Measurements from ENCODE around the gene CHD8.
"Not testable (repeated sequence)": the region's sequence is repeated elsewhere in the genome, so short reads cannot be mapped to it uniquely, and the experiment has no call there.

CHD8 gene, protein sequence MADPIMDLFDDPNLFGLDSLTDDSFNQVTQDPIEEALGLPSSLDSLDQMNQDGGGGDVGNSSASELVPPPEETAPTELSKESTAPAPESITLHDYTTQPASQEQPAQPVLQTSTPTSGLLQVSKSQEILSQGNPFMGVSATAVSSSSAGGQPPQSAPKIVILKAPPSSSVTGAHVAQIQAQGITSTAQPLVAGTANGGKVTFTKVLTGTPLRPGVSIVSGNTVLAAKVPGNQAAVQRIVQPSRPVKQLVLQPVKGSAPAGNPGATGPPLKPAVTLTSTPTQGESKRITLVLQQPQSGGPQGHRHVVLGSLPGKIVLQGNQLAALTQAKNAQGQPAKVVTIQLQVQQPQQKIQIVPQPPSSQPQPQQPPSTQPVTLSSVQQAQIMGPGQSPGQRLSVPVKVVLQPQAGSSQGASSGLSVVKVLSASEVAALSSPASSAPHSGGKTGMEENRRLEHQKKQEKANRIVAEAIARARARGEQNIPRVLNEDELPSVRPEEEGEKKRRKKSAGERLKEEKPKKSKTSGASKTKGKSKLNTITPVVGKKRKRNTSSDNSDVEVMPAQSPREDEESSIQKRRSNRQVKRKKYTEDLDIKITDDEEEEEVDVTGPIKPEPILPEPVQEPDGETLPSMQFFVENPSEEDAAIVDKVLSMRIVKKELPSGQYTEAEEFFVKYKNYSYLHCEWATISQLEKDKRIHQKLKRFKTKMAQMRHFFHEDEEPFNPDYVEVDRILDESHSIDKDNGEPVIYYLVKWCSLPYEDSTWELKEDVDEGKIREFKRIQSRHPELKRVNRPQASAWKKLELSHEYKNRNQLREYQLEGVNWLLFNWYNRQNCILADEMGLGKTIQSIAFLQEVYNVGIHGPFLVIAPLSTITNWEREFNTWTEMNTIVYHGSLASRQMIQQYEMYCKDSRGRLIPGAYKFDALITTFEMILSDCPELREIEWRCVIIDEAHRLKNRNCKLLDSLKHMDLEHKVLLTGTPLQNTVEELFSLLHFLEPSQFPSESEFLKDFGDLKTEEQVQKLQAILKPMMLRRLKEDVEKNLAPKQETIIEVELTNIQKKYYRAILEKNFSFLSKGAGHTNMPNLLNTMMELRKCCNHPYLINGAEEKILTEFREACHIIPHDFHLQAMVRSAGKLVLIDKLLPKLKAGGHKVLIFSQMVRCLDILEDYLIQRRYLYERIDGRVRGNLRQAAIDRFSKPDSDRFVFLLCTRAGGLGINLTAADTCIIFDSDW (N-terminal part only)

DNA sequence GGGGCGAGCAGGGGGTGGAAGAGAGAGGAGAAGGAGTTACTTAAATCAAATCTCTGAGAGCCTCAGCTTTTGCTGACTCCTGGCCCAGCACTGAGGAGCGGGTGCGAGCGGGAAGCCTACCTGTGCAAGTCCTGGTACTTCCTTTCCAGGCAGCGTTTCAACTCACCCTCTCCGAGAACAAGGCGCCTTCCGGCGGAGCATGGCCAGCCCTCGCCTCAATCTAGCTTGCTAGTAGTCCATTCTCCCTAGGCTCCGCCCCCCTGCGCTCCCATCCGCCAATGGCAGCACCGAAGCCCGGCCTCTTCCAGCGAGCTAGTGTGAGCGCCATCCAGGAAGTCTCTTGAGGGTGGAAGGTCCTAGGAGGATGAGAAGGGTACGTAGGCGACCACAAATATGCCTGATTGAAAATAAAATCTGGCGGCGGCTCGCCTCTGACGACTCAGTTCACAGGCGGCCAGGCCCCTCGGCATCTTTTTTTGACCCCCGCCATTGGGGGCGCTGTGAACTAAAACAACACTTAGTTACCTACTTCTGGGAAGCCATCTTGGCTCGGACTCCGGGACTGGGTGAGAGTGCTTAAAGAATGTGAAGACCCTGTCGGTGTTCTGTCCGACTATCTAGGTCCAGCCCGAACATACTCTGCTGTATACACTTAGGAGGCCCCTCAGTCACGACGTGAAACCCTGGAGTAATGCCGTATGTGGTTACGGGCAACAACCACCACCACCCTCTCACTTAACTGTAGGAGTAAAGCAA, at the start of gene CHD8:
Gene CHD8 (minus strand): TSS at position 212 of the 756 bp plus-strand sequence. CDS start 24,480 bp downstream, outside the sequence.
- DNase-seq = peak; percentile 99

DNA sequence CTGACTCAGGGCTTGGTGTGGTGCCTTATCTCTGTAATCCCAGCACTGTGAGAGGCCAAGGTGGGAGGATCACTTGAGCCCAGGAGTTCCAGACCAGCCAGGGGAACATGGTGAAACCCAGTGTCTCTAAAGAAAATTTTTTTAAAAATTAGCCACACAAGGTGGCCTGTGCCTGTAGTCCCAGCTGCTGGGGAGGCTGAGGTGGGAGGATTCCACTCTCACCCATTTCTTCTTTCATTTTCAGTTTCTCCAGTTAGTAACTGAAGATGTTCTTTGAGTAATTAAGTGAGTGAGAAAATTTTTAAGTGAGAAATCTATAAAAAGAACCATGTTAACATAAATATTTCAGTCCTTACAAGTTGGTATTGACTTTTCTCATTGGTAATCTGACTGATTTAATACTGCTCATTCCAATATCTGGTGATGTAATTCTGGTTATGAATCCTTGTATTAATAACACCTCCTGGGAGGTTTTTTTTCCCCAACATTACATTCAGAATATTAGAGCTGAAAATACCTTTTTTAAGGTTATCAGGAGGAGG, 49.2 kb upstream of the CHD8 start:
- no peak for DNase-seq

DNA sequence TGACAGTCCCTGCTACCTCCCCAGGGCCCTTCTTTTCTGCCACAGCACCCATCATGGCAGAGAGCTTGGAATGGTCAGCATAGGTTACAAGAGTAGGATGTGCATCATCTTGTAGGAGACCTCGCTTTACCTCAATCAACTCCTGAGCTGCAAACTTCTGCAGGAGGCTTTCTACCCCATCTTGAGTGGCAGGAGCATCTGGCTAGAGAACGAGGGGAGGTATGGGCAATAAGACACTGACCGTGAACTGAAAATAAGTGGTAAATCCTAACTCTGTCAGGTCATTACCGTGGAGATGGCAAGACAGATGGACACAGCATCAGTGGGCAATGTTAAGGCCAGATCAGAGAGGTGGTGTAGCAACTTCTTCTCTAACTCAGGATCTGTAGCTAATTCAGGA, 47.5 kb upstream of the CHD8 start:
- DNase-seq = no peak

DNA sequence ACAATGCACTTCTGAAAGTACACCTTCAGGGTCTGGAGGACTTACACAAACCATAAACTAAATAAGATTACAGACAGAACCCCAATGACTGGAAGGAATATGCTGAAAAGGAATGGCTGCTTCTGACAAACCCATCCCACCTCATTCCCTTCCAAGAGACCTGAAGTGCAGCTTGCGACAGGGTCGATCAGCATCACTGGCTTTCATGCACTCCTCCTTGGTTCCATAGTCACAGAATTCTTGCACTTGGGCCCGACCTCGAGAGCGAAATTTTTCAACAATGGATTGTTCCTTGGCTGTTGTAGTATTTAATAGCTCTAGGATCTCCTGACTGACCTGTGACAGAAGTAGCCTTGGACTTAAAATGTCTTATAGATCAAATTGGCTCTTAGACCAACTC, 45.6 kb upstream of the CHD8 start:
- DNase-seq = no peak

DNA sequence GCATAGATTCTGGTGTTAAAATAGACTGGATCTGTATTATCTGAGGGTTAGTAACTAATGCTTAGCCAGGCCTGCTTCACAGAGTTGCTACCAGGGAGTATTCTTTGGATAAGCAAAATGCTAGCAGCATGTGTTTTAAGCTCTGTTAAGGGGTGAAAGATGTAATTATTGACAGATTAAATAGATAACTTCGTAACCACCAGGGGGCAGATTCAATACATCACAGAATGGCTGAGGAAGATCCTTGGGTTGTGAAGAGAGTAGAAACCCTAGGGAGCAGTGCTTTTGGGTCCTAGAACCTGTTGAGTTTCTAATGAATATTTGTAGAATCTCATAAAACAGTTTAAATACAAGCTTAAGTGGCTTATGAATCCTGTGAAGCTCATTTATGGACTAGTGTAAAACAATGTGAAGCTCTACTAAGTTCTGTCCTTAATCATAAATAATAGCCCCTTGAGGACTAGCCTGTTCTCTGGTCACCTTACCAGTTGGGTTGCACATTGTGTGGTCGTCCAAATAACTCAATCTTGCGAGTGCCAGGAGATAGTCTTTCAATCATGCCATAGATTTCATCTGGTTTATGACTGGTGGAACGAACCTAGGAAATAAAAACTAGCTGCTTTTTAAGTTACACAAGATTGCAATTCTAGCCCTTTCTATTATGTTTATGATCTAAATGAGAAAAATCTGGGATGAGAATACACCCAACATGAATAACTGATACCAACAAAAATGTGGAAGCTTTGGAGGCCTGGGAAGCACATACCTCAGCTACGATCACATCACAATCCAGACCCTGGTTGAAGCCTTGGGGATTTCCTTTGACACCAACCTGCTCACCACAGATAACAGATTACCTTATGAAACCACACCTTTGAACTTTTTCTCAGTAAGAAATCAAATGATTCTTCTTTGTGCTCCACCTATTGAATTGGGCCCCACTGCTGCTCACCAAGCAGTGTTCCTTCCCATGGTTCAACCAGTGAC, 42.9 kb upstream of the CHD8 start:
- no peak for DNase-seq

DNA sequence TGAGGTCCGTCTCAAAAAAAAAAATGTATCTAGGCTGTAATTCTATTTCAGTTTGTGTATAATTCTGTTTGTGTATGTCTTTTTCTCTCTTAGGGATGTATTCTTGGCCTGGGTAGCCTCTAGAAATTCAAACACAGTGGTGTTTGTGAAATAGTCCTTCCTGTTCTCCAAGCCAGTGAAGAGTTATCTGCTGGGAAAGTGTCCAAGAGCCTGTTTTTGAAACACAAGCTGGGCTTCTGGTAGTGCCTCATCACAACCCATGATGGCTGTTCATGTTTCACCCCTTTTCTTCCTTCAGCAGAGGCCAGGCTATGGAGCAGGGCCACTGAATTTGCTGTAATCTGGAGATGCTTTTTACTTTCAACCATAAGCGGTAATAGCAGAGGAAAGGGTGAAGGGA, 40.5 kb upstream of the CHD8 start:
- no peak for DNase-seq

DNA sequence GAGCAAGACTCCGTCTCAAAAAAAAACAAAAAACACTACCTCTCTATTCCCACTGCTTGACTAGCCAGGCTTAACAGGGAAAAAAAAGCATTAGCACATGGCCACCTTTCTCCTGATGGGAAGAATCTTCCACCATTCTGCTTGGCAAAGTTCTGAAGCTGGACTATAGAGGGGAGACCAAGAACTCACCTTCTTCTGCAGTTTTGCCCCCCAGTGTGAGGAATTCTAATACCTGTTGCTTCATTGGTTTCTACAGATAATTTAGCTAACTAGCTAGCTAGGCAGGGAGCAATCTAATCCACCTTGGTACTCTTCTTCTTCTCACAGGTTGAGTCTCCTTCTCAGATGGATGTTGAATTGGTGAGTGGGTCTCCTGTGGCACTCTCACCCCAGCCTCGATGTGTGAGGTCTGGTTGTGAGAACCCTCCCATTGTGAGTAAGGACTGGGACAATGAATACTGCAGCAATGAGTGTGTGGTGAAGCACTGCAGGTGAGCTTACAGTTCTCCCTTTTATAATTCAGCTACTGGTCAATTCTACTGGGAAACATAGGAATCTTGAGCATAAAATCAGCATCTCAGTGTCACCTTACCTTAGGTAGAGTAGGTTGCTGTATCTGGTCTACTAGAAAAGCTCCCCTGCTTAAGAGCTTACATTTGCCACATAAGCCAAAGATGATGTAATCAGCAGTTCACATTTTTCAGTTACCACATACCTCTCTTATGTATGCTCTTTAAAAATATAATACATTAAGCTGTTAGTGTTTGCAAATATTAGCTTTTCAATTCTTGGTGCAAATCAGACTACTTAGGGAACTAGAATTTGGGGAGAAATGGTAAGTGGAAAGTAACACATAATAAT, 39.2 kb upstream of the CHD8 start:
- DNase-seq = no peak

DNA sequence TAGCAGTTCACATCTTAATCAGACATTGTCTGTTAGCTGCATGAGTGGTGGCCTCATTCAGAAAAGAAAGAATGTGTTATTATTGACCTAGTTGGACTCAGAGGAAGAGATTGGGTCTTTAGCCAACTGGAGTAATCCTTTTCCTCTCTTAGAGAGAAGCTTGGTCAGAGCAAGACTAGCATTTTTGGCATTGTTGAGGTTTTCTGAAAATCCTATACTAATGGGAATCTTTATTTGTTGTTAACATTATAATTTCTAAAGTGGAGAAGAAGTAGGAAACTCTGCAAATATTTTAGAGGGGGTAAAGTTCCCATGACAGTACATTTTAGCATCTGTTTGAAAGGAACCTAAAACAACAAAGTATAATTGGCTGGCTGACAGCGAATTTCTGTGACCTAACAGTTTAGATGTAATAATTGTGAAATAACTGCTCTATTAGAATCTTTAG, 30.7 kb upstream of the CHD8 start:
- DNase-seq = no peak

DNA sequence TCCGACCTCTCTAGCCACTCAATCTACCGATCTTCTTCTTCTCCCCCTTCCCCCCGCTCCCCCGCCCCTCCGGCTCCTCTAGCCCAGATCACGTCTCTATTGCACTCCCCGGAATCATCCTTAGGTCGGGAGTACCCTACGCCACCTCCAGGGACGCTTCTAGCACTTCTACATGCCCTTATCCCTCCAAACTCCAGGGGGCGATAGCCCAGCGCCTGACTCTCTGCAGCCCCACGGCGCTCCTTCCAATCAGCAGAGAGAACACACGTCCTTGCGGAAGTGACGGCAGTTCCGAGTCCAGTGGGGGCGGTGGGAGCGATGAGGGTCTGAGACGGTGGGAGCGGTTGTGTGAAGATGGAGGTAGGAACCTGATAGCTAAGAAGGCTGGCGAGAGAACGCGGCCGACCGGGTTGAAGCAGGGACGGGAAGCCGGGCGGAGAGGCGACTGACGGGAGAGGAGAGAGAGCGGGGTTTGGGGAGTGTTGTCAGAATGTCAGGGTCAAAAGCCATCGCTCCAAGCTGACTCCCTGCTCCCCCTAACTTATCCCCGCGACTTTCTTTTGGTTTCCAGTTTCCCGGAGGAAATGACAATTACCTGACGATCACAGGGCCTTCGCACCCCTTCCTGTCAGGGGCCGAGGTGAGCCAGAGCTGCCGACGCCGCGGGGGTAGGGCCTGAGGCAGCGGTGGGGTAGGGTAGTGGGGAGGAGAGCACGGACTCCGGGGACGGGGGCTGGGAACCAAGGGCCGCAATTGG, 21.2 kb upstream of the CHD8 start, which contains the start of the genes RAB2B and TOX4:
Gene RAB2B (minus strand): TSS at position 35 of the 757 bp plus-strand sequence. CDS start 87 bp downstream, outside the sequence.
Gene TOX4 (plus strand): TSS at position 271 of the 757 bp plus-strand sequence. CDS start 84 bp downstream, at position 355.
- DNase-seq = peak; percentile 96

DNA sequence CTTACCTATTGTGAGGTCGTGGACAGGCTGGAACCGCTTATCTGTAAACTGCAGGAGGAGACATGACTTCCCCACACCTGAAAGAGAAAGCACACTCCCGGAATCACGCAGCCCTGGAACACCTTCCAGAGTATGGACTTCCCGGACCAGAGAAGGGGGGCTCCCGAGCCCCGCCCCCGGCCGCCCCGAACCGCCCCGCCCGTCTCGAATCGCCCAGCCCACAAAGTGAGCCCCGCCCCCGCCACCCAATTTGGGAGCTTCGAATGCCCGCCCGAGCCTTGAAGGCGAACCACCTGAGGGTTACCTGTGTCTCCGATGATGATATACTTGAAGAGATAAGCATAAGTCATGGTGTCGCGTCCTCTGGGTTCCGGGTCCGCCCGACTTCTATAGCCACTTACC, 20.6 kb upstream of the CHD8 start:
- DNase-seq = peak; percentile 71

DNA sequence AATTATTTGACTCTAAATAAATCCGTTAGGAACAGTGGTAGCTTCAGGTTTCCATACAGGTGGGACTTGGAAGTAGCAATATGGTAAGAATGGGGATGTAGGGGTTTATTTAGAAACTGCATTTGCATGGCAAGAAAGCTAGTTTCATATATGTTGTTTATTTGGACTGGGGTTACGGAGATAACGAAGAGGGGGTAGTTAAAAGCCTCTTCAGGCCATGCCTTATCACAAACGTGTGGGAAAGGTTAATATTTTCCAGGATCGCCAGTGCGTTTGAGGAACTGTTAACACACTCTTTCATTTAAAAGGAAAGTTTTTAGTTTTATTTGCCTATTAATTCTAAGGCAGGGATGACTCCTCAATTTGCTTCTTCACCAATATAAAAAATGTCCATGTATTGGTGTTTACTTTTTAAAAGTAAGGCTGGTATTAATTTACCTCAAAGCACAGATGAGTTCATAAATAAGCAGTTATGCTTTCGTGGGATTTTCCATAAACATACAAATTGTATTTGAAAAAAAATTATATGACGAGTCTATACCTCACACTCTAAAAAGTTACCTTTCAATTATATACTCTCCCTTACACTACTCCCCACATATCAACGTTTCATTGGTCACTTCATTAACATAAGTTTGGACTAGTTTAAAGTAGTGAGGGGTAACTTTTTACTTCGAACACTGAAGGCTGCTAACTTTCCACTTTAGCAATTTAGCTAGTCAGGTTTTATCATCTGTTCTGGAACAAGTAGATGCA, 20.0 kb upstream of the CHD8 start:
- no peak for DNase-seq

DNA sequence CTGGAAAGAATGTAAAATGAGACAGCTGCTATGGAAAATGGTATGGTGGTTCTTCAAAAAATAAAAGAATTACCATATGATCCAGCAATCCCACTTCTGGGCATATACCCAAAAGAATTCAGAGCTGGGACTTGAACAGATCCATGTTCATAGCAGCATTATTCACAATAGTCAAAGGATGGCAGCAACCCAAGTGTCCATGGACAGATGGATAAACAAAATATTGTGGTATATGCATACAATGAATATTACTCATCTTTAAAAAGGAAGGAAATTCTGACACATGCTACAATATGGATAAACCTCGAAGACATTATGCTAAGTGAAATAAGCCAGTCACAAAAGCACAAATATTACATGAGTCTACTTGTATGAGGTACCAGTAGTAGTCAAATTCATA, 11.7 kb upstream of the CHD8 start:
- no peak for DNase-seq

DNA sequence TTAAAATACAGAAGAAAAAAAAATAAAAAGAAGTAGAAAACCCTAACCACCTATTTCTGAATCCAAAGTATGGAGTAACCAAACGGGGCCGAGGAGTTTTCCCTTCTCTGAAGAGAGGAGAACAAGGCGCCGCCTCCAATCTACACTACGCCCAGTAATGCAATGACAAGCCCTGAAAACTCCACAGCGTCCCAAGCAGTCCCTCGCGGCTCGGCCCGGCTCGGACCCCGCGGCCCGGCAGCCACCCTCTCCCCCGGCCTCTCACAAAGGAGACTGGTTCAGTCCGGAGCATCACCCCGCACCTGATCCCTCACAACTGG, 371 bp downstream of the CHD8 start:
- DNase-seq = no peak

DNA sequence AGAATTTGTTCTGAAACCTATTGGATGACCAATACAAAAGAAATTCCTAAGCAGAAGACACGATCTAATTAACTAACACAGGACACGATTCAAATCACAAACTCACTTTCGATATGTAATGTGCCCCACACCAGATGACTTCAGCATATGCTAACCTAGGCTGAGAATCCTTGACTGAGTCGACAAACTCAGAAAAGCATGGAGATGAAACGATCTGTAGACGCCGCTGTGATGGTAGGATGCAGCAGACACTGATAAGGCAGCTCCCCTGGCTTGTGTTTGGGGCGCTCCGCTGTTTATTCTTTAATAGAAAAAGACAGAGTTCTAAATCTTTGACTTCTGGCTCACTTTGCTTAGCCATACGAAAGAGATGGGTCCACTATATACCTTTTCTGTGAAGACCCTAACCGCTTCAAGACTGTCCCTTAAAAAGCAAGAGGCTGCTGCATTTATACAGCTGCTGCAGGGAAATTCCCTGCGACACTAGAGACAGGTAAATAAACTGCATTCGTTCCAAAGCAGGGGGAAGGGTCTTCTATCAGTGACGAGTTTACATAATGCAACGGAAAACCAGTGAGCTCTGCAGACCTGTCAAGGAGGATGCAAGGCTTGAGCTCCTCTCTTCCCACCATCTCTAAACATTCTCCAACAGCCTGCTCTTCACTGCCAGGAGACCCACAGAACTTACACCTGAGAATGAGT, 929 bp downstream of the CHD8 start:
- DNase-seq = no peak

DNA sequence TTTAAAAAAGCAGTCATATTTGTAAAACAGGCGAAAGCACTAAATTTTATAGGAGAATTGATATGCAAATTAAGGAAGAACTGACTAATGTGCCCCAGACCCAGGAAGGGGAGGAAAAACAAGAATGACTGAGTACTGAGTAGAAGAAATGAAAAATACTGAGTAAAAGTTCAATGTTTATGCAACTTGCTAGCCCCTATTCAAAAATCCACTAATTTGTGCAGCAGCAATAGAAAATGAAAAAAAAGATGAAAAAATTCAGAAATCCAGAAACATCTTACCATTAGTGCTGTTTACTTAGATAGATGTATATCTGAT, 6.1 kb downstream of the CHD8 start:
- DNase-seq = no peak

DNA sequence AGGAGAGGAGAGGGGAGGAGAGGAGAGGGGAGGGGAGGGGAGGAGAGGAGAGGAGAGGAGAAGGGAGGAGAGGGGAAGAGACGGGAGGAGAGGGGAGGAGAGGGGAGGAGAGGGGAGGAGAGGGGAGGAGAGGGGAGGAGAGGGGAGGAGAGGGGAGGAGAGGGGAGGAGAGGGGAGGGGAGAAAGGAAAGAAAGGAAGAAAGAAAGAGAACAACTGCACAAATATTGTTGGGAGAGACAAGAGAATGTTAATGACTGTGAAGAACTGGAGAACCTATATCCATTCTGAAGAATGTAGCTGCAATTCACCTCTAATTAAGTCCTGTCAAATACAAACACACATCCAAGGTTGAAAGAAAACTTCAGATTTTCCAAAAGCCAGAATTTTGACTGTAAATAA, 13.3 kb downstream of the CHD8 start:
- not testable (repeated sequence) for DNase-seq

DNA sequence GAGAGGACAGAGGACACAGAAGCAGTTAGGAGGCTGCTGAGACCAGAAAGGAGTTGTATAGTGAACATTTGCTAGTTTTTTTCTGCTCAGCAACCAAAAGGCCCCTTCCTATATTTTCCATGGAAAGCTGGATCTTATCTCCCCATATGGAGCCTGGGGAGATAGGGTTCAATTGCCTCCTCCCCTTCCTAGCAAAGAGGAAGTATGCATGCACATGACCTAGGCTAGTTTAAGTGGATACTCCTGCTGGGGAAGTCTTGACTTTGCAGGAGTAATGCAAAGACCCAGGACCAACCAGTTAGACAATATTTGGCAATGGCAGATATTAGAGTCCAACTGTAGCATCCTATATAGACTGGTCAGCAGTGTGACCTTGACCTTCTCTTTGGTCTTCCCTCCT, 15.1 kb downstream of the CHD8 start:
- DNase-seq = no peak
